ENCODE data around the gene ACSS1.
A peak's percentile ranks its signal among the peaks of the same experiment; 100 is the strongest.

ACSS1 gene

GRCh38 chr20:25083773-25084625, 26.1 kb upstream of the ACSS1 start:
- H3K4me3 ChIP-seq: peak overlapping the region; percentile 38

GRCh38 chr20:25083141-25083772, 25.3 kb upstream of the ACSS1 start:
- peak; percentile 12 for DNase-seq (ENCODE audit: low spot score)
- Histone ChIP-seq H3K27ac (no peak overlapping the region), H3K4me3 (peak overlapping the region; percentile 38)
- TF ChIP-seq CTCF (IDR thresholded peaks at IDR 0.05): no peak

More at GRCh38 chr20:25083773-25084625, 26.1 kb upstream of the ACSS1 start:
- no peak overlapping the region for H3K27ac ChIP-seq
- no peak for TF ChIP-seq CTCF (IDR thresholded peaks at IDR 0.05)
- peak; percentile 62 for DNase-seq (ENCODE audit: low spot score)

GRCh38 chr20:25082498-25082873, 24.5 kb upstream of the ACSS1 start:
- no peak for TF ChIP-seq CTCF (IDR thresholded peaks at IDR 0.05)
- Histone ChIP-seq H3K4me3 (no peak overlapping the region), H3K27ac (no peak overlapping the region)
- peak; percentile 64 for DNase-seq (ENCODE audit: low spot score)

GRCh38 chr20:25081730-25082497, 24.0 kb upstream of the ACSS1 start, which contains the start of gene VSX1:
TSS of gene VSX1 (minus strand) at chr20:25082141. CDS start at chr20:25082096, 45 bp downstream.
- Histone ChIP-seq H3K27ac (no peak within 1 kb of the TSS), H3K4me3 (peak within 1 kb of the TSS; percentile 1)
- no peak for TF ChIP-seq CTCF (IDR thresholded peaks at IDR 0.05)
- peak; percentile 66 for DNase-seq (ENCODE audit: low spot score)

DNA sequence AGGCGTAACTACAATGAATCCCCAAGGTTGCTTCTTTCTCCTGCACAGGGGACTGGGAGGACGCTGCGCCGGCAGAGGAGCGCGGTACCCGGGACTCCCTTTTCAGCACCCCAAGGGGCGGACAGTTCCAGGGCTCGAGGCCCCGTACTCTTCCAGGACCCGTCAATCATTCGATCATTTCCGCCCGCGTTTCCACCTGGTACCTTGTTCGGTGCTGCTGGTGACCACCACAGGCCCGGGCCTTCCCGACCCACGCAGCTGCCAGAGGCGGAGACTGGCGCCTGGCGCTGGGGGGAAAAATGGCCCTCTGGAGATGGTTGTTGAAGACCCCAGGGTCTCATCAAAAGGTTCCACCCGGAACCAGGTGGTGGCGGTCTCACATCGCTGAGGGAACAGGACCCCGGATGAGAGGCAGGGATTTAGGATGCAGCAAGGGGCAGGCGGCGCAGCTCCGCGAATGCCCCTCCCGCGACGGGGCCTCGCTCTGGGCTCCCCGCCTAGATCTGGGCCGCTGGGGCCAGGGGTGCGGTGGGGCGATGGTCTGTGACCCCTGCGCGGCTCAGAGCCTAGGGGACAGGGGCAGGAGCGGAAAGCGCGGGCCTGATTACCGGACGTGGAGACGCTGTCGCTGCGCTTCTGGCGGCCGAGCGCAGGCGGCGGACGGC, 23.3 kb upstream of the ACSS1 start:
- Histone ChIP-seq H3K4me3 (peak overlapping the region; percentile 1), H3K27ac (no peak overlapping the region)
- peak; percentile 60 for DNase-seq (ENCODE audit: low spot score)
- TF ChIP-seq CTCF (IDR thresholded peaks at IDR 0.05): no peak

GRCh38 chr20:25079171-25079570, 21.2 kb upstream of the ACSS1 start:
- peak; percentile 17 for DNase-seq (ENCODE audit: low spot score)
- no peak for TF ChIP-seq CTCF (IDR thresholded peaks at IDR 0.05)
- H3K27ac ChIP-seq: no peak overlapping the region
- no peak overlapping the region for H3K4me3 ChIP-seq
